SK-N-SH (cell line): ENCODE measurements around the gene GLRX5. TPM values are rescaled to one million over a fixed set of nuclear protein-coding genes. Genes with fewer than 3 reads are reported as not detected.

Experiments used
- CTCF ChIA-PET: fragments of 300-600, 350-600 bp; formaldehyde crosslinking; extraction: SDS; loops from one replicate; lab custom pipeline; 2021; lab: Yijun Ruan, JAX
- POLR2A ChIA-PET: fragments of 350-600 bp; sonication (Branson Sonifier 250); formaldehyde crosslinking; extraction: SDS; loops from one replicate; lab custom pipeline; 2020; ENCODE audit warnings: antibody characterized with exemption, inconsistent platforms; lab: Yijun Ruan, JAX
- DNase-seq: peaks from one replicate; pipeline ENCODE4 v3.0.0; 2012
- H2AFZ ChIP-seq: fragments of 200-600 bp; sonication (generic); 2 replicates; pipeline ENCODE4 v1.8.1; 2016; ENCODE audit warnings: antibody characterized with exemption, mild to moderate bottlenecking, low read depth
- H3F3A ChIP-seq: fragments of 200-600 bp; sonication (generic); replicated peaks from 2 replicates; pipeline ENCODE3; 2016; ENCODE audit warnings: antibody characterized with exemption, mild to moderate bottlenecking; ENCODE audit not compliant: insufficient read depth
- H3K27ac ChIP-seq, 2 experiments: fragments of 200-500 bp in 1 of 2; fragments of 200-600 bp in 1 of 2; sonication (Bioruptor generic) in 1 of 2; sonication (generic), shearing (Covaris generic) in 1 of 2; 2 replicates each; pipeline versions ENCODE4 v1.5.1 to v1.6.1; 2014 to 2016; ENCODE audit warnings: low read depth in 2 of 2, inconsistent platforms in 1 of 2, low read length in 1 of 2, mild to moderate bottlenecking in 1 of 2, mixed read lengths in 1 of 2
- H3K27me3 ChIP-seq: fragments of 200-600 bp; sonication (generic), shearing (Covaris generic); 2 replicates; pipeline ENCODE4 v1.6.1; 2016; ENCODE audit warnings: mixed run types; ENCODE audit not compliant: insufficient read depth
- H3K36me3 ChIP-seq, 2 experiments: fragments of 200-500 bp in 1 of 2; fragments of 200-600 bp in 1 of 2; sonication (Bioruptor generic) in 1 of 2; sonication (generic) in 1 of 2; replicated peaks in 1 of 2; 2 replicates each; pipeline versions ENCODE3 to v1.5.1; 2014 to 2016; ENCODE audit warnings: low read length in 1 of 2, mild to moderate bottlenecking in 1 of 2; ENCODE audit not compliant: insufficient read depth in 2 of 2, control insufficient read depth in 1 of 2
- H3K4me1 ChIP-seq, 2 experiments: fragments of 200-500 bp in 1 of 2; fragments of 200-600 bp in 1 of 2; sonication (Bioruptor generic) in 1 of 2; sonication (generic), shearing (Covaris generic) in 1 of 2; 2 replicates each; pipeline versions ENCODE4 v1.5.1 to v1.6.1; 2014 to 2016; ENCODE audit warnings: low read depth in 1 of 2, low read length in 1 of 2, mixed run types in 1 of 2; ENCODE audit not compliant: insufficient read depth in 2 of 2, control insufficient read depth in 1 of 2
- H3K4me2 ChIP-seq: fragments of 200-600 bp; sonication (generic), shearing (Covaris generic); 2 replicates; pipeline ENCODE4 v1.6.1; 2017; ENCODE audit warnings: mixed run types
- H3K4me3 ChIP-seq, 2 experiments: fragments of 200-500 bp in 1 of 2; fragments of 200-600 bp in 1 of 2; sonication (Bioruptor generic) in 1 of 2; sonication (generic), shearing (Covaris generic) in 1 of 2; 2 replicates each; pipeline versions ENCODE4 v1.5.1 to v1.8.1; 2014 to 2016; ENCODE audit warnings: low read depth in 2 of 2, inconsistent platforms in 1 of 2, low read length in 1 of 2, mild to moderate bottlenecking in 1 of 2, mixed read lengths in 1 of 2, moderate library complexity in 1 of 2
- H3K79me2 ChIP-seq: fragments of 200-600 bp; sonication (generic); 2 replicates; pipeline ENCODE4 v1.8.1; 2017; ENCODE audit warnings: mild to moderate bottlenecking; ENCODE audit not compliant: insufficient read depth
- H3K9ac ChIP-seq: fragments of 200-600 bp; sonication (generic); 2 replicates; pipeline ENCODE4 v1.6.1; 2017; ENCODE audit warnings: mixed run types
- H3K9me2 ChIP-seq: fragments of 200-600 bp; sonication (generic); 2 replicates; pipeline ENCODE4 v1.6.1; 2017; ENCODE audit warnings: mixed run types
- H3K9me3 ChIP-seq: fragments of 200-600 bp; sonication (generic); 2 replicates; pipeline ENCODE4 v1.6.1; 2017; ENCODE audit warnings: mixed run types, mild to moderate bottlenecking, moderate library complexity
- H4K20me1 ChIP-seq: fragments of 200-600 bp; sonication (generic); 2 replicates; pipeline ENCODE4 v1.6.1; 2017; ENCODE audit warnings: mild to moderate bottlenecking, mixed run types; ENCODE audit not compliant: insufficient read depth
- CHD2 ChIP-seq: fragments of 150-350 bp; IDR thresholded peaks from 2 replicates; pipeline ENCODE4 v1.6.1; 2018; ENCODE audit warnings: low read length; ENCODE audit not compliant: partially characterized antibody
- CTCF ChIP-seq: fragments of 200-600 bp; sonication (generic); IDR thresholded peaks from 2 replicates; pipeline ENCODE4 v1.6.1; 2017; ENCODE audit warnings: antibody characterized with exemption, mild to moderate bottlenecking, moderate library complexity
- ELF1 ChIP-seq: IDR thresholded peaks from 2 replicates; pipeline ENCODE4 v1.4.0; 2012
- EP300 ChIP-seq, 2 experiments: IDR thresholded peaks; 2 replicates each; pipeline versions ENCODE4 v1.4.0 to v1.6.1; 2012; ENCODE audit warnings: borderline replicate concordance in 1 of 2, low read depth in 1 of 2, low read length in 1 of 2
- EZH2phosphoT487 ChIP-seq: fragments of 200-600 bp; sonication (generic); IDR thresholded peaks from 2 replicates; pipeline ENCODE4 v1.6.1; 2017; ENCODE audit warnings: low read depth, mixed run types, mild to moderate bottlenecking, antibody characterized with exemption, moderate library complexity, borderline replicate concordance
- GABPA ChIP-seq: IDR thresholded peaks from 2 replicates; pipeline ENCODE4 v1.4.0; 2012; ENCODE audit warnings: low read depth, mild to moderate bottlenecking
- GATA2 ChIP-seq: sonication (generic); formaldehyde crosslinking; IDR thresholded peaks from 2 replicates; pipeline ENCODE4 v1.5.0; 2020; ENCODE audit warnings: mild to moderate bottlenecking, missing genetic modification reagents
- IRF3 ChIP-seq: fragments of 150-350 bp; IDR thresholded peaks from 2 replicates; pipeline ENCODE4 v1.6.1; 2016; ENCODE audit warnings: mild to moderate bottlenecking, low read depth, low read length
- JUND ChIP-seq: IDR thresholded peaks from 2 replicates; pipeline ENCODE4 v1.4.0; 2012
- MAX ChIP-seq: IDR thresholded peaks from 2 replicates; pipeline ENCODE4 v1.4.0; 2012; ENCODE audit warnings: low read depth
- RAD21 ChIP-seq: IDR thresholded peaks from 2 replicates; pipeline ENCODE4 v1.6.1; 2012; ENCODE audit warnings: mild to moderate bottlenecking, low read length
- RCOR1 ChIP-seq: fragments of 150-350 bp; IDR thresholded peaks from 2 replicates; pipeline ENCODE4 v1.6.1; 2017; ENCODE audit warnings: antibody characterized with exemption, low read length
- REST ChIP-seq: IDR thresholded peaks from 2 replicates; pipeline ENCODE4 v1.6.1; 2012; ENCODE audit warnings: mild to moderate bottlenecking, low read depth, low read length, moderate library complexity
- RFX5 ChIP-seq: IDR thresholded peaks from 2 replicates; pipeline ENCODE4 v1.6.1; 2012; ENCODE audit warnings: mild to moderate bottlenecking, improper control_type of control experiment, low read length
- RXRA ChIP-seq: IDR thresholded peaks from 2 replicates; pipeline ENCODE4 v1.4.0; 2012; ENCODE audit warnings: low read depth, mild to moderate bottlenecking, borderline replicate concordance
- SIN3A ChIP-seq: IDR thresholded peaks from 2 replicates; pipeline ENCODE4 v1.6.1; 2012; ENCODE audit warnings: low read depth, mild to moderate bottlenecking, low read length, moderate library complexity, borderline replicate concordance
- SMC3 ChIP-seq: IDR thresholded peaks from 2 replicates; pipeline ENCODE4 v1.6.1; 2012; ENCODE audit warnings: low read depth, low read length, improper control_type of control experiment
- TAF1 ChIP-seq: IDR thresholded peaks from 2 replicates; pipeline ENCODE4 v1.6.1; 2012; ENCODE audit warnings: low read depth, mild to moderate bottlenecking, low read length, moderate library complexity, borderline replicate concordance
- TEAD4 ChIP-seq: IDR thresholded peaks from 2 replicates; pipeline ENCODE4 v1.4.0; 2012; ENCODE audit warnings: mild to moderate bottlenecking, borderline replicate concordance; ENCODE audit not compliant: insufficient read depth
- WGBS: methylation state at CpG from one replicate; pipeline ENCODE4 v1.1.6; 2017; ENCODE audit warnings: low lambda C conversion rate; 5-methylcytosine and 5-hydroxymethylcytosine counted together
- polyA plus RNA-seq, 3 experiments: library from polyadenylated mRNA; depleted of rRNA; stranded (reverse); fragments of >200 nt; gene quantifications; 2 replicates each; pipeline ENCODE4 v1.2.3, GENCODE V29; 2012

Gene GLRX5
- polyA plus RNA-seq, 1 of the 3 experiments (the other 2 are of a cell fraction), result 29.1 TPM

GRCh38 chr14:95499354-95499750, 35.5 kb upstream of the GLRX5 start:
- peaks cover 16% of the 10 kb centered on the region for H3F3A ChIP-seq
- CTCF ChIA-PET, result interaction anchor here (0.7 kb wide), 1 partner anchor 28 kb away, joined by 3 read pairs; no protein-coding TSS in a partner anchor
- H3K27me3 ChIP-seq, result no peaks in the 10 kb centered on the region
- H4K20me1 ChIP-seq, result no peaks in the 10 kb centered on the region
- no peak overlapping the region for H3K4me2 ChIP-seq
- no peak overlapping the region for H3K4me3 ChIP-seq
- H3K9me3 ChIP-seq, result no peaks in the 10 kb centered on the region
- H3K36me3 ChIP-seq, result no peaks in the 10 kb centered on the region
- DNase-seq, result no peak
- TF ChIP-seq MAX, result 0 out of 2 replicates have a peak, but pooled peaks have one; percentile 10
- TF ChIP-seq GATA2 (CRISPR knock-in tag), result no peak
- no peak for TF ChIP-seq EP300 (IDR thresholded peaks at IDR 0.05; ENCODE audit: borderline replicate concordance in 1 of 2, low read depth in 1 of 2, low read length in 1 of 2)
- 53% methylated on average over 1 of the region's 1 CpG for WGBS
- no peaks in the 10 kb centered on the region for H3K79me2 ChIP-seq
- H2AFZ ChIP-seq, result no peak overlapping the region
- H3K4me1 ChIP-seq, result peaks cover 23 to 41% of the 10 kb centered on the region in 2 experiments; a peak in 3 of 4 replicates
- no peaks in the 10 kb centered on the region for H3K9me2 ChIP-seq
- no peak overlapping the region for H3K9ac ChIP-seq
- POLR2A ChIA-PET, result no interaction called here
- H3K27ac ChIP-seq, result peak overlapping the region; percentile 26 to 47; a peak in 3 of 4 replicates

- Histone ChIP-seq H3K9ac (no peak overlapping the region), H3F3A (peaks cover 16% of the 10 kb centered on the region), H3K27ac (peak overlapping the region in 1 of 2 experiments; percentile 45; a peak in 1 of 4 replicates), H3K27me3 (no peaks in the 10 kb centered on the region), H3K9me3 (no peaks in the 10 kb centered on the region), H3K9me2 (no peaks in the 10 kb centered on the region), H2AFZ (no peak overlapping the region), H3K4me1 (peaks cover 27 to 45% of the 10 kb centered on the region in 2 experiments; a peak in 3 of 4 replicates), H3K4me3 (no peak overlapping the region), H4K20me1 (no peaks in the 10 kb centered on the region), H3K36me3 (no peaks in the 10 kb centered on the region), H3K79me2 (0 out of 2 replicates have a peak, but pooled peaks cover 4% of the 10 kb centered on the region), H3K4me2 (no peak overlapping the region)
- CTCF ChIA-PET, result interaction anchor here (1.0 kb wide), 1 partner anchor 27 kb away, joined by 3 read pairs; no protein-coding TSS in a partner anchor
- TF ChIP-seq IRF3, result no peak
- TF ChIP-seq EP300 (IDR thresholded peaks at IDR 0.05; ENCODE audit: borderline replicate concordance in 1 of 2, low read depth in 1 of 2, low read length in 1 of 2), result no peak
- no peak for TF ChIP-seq ELF1
- no peak for TF ChIP-seq GABPA
- TF ChIP-seq JUND, result no peak
- no peak for TF ChIP-seq EZH2phosphoT487
- TF ChIP-seq SIN3A, result no peak
- TF ChIP-seq SMC3, result no peak
- no peak for TF ChIP-seq RAD21
- TF ChIP-seq RXRA, result no peak
- TF ChIP-seq REST, result no peak
- TF ChIP-seq MAX, result no peak
- no peak for TF ChIP-seq RFX5
- no peak for TF ChIP-seq GATA2 (CRISPR knock-in tag)
- no peak for TF ChIP-seq TAF1
- no peak for TF ChIP-seq CTCF
- no peak for TF ChIP-seq RCOR1
- TF ChIP-seq TEAD4, result no peak
- no peak for TF ChIP-seq CHD2
- DNase-seq, result no peak
- 73% methylated on average over 8 of the region's 14 CpGs for WGBS
- POLR2A ChIA-PET, result no interaction called here
Observed at GRCh38 chr14:95500201-95500681, 34.6 kb upstream of the GLRX5 start.
